HG03045 (cell line): Measurements from ENCODE around the gene FAM81B.

ENCODE experiments used
- ATAC-seq: cut with Tn5 transposase; IDR thresholded peaks from one replicate; pipeline ENCODE4 v1.9.1; 2021; ENCODE audit warnings: mild to moderate bottlenecking, moderate library complexity; ENCODE audit not compliant: unreplicated experiment

The FAM81B gene

DNA sequence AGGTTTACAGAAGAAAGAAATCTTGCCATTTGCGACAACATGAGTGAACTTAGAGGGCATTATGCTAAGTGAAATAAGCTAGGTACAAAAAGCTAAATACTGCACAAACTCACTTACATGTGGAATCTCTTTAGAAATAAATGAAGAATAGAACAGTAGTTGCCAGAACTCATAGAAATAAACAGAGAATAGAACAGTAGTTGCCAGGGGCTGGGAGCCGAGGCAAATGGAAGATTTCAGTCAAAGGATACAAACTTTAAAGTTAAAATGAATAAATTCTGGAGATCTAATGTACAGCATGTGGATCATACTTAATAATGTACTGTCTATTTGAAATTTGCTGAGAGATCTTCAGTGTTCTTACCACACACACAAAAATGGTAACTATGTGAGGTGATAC lies 63.4 kb downstream of the FAM81B start:
- ATAC-seq = no peak

- ATAC-seq = no peak
Observed at GRCh38 chr5:95460665-95461064, 69.5 kb downstream of the FAM81B start.

GRCh38 chr5:95471487-95471886 lies 80.3 kb downstream of the FAM81B start:
- ATAC-seq = no peak

- ATAC-seq = no peak
Observed at GRCh38 chr5:95471942-95472341, 80.8 kb downstream of the FAM81B start.

DNA sequence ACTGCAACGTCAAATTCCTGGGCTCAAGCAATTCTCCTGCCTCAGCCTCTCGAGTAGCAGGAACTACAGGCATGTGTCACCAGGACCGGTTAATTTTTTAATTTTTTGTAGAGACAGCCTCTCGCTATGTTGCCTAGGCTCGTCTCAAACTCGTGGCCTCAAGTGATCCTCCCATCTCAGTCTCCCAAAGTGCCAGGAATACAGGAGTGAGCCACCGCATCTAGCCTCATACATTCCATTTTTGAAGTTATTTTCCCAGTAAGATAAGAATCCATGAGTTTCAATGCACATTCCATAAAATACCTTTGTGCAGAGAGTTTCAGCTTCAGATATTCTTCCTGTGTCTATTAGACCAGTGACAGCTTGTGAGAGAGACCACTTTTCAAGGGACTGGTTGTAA lies 93.3 kb downstream of the FAM81B start:
- no peak for ATAC-seq

DNA sequence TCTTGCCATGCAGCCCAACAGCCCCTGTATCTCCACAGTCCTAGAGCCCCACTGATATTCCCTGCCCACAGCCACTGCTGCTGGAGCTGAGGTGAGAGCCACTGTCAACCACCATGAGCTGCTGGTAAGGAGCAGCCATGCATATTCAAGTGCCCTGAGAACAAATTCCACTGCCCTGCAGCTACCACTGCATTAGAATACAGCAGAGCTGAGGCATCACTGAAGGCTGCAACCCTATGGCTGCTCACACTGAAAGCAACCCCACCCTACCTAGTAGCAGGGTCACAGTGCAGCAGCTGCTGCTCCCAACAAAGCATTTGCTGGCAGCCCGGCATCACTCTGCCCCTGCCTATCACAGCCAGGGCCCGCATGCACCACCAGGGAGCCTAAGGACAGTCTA lies 95.0 kb downstream of the FAM81B start:
- no peak for ATAC-seq

DNA sequence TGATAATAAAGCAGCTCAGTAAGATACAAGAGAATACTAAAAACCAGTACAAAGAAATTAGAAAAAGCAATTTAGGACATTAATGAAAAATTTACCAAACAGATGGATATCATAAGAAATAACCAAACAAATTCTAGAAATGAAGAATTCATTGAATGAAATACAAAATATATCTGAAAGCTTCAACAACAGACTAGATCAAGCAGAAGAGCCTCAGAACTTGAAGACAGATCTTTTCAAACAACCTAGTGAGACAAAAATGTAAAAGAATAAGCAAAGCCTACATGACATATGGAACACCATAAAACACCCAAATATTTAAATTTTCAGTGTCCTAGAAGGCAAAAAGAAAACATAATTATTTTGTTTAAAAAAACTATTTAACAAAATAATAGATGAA lies 96.7 kb downstream of the FAM81B start:
- no peak for ATAC-seq
